ENCODE results near the gene ABCB7.
"Not testable (repeated sequence)": the region's sequence is repeated elsewhere in the genome, so short reads cannot be mapped to it uniquely, and the experiment has no call there.

Gene ABCB7

DNA sequence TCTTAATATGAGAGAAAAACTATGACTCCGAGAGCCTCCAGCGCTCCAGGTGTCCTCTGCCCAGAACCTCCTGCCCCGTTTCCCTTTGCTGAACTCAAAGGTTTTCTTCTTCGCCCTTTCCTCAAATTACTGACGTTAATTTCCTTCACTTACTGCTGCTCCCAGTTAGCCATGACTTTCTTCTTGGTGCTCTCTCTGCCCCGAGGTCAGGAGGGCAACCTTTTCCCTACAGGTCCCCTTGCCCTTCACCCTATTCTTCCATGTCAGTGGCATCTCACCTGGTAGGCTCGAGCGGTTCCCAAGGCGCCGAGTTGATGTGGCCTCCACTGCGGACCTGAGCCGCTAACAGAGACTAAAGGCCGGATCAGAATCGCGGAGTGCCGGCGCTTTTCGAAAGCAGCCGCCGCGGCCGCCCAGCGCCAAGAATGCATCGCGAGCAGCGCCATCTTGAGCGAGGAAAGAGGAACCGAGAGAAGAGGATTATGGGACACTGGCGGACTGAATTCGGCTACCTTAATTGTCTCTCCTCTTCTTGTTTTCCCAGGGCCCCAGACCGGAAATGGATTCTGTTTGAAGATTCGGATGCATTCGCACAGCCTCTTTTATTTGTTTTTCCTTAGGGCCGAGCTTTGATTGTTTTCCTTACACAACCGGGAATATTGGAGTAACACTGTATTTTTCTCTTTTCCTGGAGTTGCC, at the start of gene ABCB7:
Gene ABCB7 (minus strand): TSS at position 457 of the 699 bp plus-strand sequence. CDS start 11 bp downstream, at position 446.
- peak; percentile 61 for DNase-seq

GRCh38 chrX:75188415-75189206, 32.5 kb upstream of the ABCB7 start:
- ATAC-seq, DNase-seq: not testable (repeated sequence)

More for the DNA sequence above, at the start of gene ABCB7:
- ATAC-seq: peak; percentile 76

GRCh38 chrX:75181721-75182120, 25.6 kb upstream of the ABCB7 start:
- DNase-seq (no peak), ATAC-seq (no peak)

- not testable (repeated sequence) for DNase-seq, ATAC-seq
Observed at GRCh38 chrX:75179536-75180293, 23.6 kb upstream of the ABCB7 start.

GRCh38 chrX:75172257-75172890, 16.3 kb upstream of the ABCB7 start:
- not testable (repeated sequence) for ATAC-seq, DNase-seq

GRCh38 chrX:75158054-75158453, 2.0 kb upstream of the ABCB7 start:
- no peak for DNase-seq
- ATAC-seq: no peak

GRCh38 chrX:75156531-75156945, 455 bp upstream of the ABCB7 start:
- DNase-seq: no peak

GRCh38 chrX:75155447-75155826, 646 bp downstream of the ABCB7 start:
- DNase-seq (no peak), ATAC-seq (peak; percentile 34)

More at GRCh38 chrX:75156531-75156945, 455 bp upstream of the ABCB7 start:
- no peak for ATAC-seq

DNA sequence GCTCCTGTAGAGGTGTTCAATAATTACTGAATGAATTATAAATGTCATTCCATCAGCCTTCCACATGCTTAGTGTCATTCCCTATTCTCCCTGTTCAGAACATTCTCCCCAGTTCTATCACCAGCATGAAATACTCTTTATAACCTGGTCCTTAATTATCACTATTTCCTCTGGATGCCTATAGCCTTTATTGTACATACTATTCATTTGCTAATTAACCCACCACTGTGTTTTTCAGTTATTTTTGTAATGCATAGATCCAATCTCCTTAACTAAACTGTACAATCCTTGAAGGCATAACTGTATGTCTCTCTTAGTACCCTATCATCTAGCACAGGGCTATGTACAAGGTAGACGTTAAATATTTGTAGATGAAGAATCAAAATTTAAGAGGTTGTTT, 1.2 kb downstream of the ABCB7 start:
- DNase-seq (no peak), ATAC-seq (no peak)

DNA sequence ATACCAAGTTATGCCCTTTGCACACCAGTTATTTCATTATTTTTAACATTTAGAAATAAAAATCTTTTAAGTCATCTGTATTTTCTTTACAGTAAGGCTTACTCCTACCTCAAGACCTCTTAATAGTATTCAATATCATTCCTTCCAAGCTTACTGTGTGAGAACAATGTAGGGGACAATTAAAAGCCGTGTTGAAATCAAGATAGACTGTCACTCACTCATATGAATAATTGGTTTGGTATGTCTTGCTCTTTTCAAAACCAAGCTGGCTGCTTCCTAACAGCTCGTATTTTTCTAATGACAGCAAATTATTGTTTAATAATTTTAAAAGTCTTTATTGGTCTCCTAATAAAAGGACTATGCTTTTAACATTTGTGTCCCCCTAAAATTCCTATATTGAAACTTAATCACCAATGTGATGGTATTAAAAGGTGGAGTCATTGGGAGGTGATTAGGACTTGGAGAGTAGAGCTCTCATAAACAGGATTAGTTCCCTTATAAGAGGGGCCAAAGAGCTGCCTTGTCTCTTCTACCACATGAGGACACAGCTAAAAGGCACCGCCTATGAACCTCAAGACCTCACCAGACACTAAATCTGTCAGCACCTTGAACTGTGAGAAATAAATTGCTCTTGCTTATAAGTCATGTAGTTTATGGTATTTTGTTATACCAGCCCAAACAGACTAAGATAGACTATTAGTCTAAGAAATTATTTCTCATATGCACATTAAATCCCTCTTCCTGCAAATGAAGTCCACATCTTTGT, 4.1 kb downstream of the ABCB7 start:
- ATAC-seq (no peak), DNase-seq (no peak)

- ATAC-seq (no peak), DNase-seq (no peak)
Observed at GRCh38 chrX:75149654-75150053, 6.4 kb downstream of the ABCB7 start.

GRCh38 chrX:75132672-75133071, 23.4 kb downstream of the ABCB7 start:
- ATAC-seq (peak; percentile 49), DNase-seq (no peak)

DNA sequence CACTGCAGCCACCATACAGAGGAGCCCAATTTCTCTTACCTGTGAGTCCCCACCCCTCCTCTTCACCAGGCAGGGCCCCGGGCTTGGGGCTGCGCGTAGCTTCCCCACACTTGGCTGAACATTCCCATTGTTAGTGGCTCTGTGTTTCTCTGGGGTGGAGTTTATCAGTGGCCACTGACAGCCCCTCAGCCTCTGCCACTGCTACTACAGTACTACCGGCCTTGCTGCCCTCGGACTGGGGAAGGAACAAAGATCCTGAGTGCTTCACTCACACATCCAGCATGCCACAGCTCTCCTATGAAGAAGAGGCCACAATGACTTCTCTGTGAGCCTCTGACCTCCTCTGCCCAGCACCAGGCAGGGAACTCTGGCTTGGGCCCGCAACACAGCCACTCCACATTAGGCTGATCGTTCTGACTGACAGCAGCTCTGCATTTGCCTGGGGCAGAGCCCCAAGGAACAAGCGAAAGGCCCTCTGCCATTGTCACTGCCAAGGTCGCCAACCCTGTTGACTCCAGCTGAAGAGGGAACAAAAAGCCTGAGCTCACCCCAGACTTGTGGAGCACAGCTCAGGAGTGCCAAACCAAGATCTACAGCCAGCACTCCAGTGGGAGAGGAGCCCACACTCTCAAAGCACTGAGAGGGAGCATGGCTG, 24.0 kb downstream of the ABCB7 start:
- DNase-seq: no peak
- ATAC-seq: no peak

- ATAC-seq, DNase-seq: not testable (repeated sequence)
Observed at GRCh38 chrX:75129069-75129468, 27.0 kb downstream of the ABCB7 start.

DNA sequence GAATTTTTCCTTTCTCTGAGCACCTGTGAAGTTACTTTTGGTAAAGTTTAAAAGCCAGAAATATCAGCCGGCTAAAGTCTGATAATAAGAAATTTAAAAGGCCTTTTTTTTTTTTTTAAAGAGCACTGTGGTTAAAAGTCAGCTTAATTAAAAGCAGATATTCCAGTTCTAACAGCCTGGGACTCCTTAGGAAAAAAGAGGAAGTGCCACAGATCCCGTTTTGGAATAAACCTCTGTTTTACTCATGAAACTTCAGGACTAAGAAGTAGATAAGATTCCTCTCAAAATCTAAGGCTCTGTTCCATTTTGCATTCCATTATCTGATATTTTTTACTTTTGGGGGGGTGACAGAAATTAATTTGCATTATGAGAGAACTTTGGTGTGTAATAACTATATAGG, 37.8 kb downstream of the ABCB7 start:
- no peak for DNase-seq
- no peak for ATAC-seq

DNA sequence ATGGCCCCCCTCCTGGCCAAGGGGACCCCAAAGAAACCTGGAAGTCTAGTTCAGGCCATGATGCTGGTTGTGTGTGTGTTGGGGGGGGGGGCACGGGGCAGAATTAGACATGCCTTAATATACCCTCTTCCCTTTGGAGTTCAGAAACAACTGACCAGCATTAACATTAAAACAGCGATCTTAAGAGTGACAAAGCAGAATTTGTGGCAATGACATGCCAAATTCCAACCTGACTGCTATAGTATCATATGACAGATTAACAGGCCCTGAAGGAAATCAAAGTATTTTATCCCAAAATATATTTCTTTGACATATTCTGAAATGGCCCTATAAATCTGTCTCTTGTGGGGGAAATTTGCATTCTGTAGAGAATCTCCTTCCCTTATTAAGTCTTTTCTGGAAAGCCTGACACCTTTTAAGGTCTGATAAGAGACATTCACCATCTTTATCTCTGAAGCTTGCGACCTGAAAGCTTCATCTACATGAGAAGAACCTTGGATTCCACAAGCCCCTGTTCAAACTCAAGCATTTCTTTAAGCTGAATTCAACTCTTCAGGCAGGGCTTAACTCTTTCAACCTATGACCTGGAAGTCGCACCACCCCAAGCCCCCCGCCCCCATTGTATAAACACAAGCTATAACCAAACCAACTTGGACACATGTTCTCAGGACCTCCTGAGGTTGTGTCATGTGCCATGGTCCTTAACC, 40.2 kb downstream of the ABCB7 start:
- ATAC-seq (no peak), DNase-seq (no peak)

- DNase-seq (no peak), ATAC-seq (no peak)
Observed at GRCh38 chrX:75114638-75115037, 41.4 kb downstream of the ABCB7 start.

DNA sequence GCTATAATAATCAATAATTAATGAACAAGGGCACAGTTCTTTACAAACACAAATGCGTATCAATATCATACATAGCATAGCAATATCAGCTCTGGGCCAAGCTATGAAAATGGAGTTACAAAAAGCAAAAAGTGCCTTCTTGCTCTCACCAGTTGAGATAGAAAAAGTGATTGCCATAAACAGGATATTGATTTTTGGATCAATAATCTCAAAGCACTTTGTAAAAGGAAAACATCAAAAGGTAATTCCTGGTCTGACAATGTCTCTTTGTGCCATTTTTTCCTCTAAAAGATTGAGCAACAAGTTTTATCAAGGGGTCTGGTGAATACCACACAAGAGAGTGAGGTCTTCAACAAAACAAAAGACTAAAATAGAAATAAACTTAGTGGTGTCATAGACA, 42.4 kb downstream of the ABCB7 start:
- DNase-seq (no peak), ATAC-seq (no peak)

GRCh38 chrX:75107863-75108509, 48.1 kb downstream of the ABCB7 start:
- no peak for DNase-seq
- ATAC-seq: no peak

GRCh38 chrX:75106772-75107171, 49.3 kb downstream of the ABCB7 start:
- ATAC-seq: no peak
- no peak for DNase-seq

Measured in stimulated activated naive CD8-positive, alpha-beta T cell treated with anti-CD3 and anti-CD28 coated beads, Interleukin-15, Interleukin-2, amounts not matched to agents 100 U/mL and 50 U/mL, for 24 hours (primary cell).